SU-DHL-6 (cell line): ENCODE measurements around the gene OR10AG1.

ENCODE experiments used
- H2AFZ ChIP-seq: fragments of 200-600 bp; sonication (generic); 2 replicates; pipeline ENCODE4 v1.6.1; 2014; ENCODE audit warnings: low read depth, mild to moderate bottlenecking, moderate library complexity, mixed read lengths, antibody characterized with exemption, low read length; ENCODE audit not compliant: severe bottlenecking
- H3F3A ChIP-seq: fragments of 200-600 bp; shearing (Covaris generic); 2 replicates; pipeline ENCODE4 v1.6.0; 2016; ENCODE audit warnings: antibody characterized with exemption, mild to moderate bottlenecking; ENCODE audit not compliant: insufficient read depth
- H3K27ac ChIP-seq: fragments of 200-600 bp; sonication (generic); 2 replicates; pipeline ENCODE4 v1.5.1; 2016; ENCODE audit warnings: low read depth, mild to moderate bottlenecking, low read length, moderate library complexity, mixed read lengths
- H3K27me3 ChIP-seq: fragments of 200-600 bp; sonication (generic), shearing (Covaris generic); 2 replicates; pipeline ENCODE4 v1.6.0; 2014; ENCODE audit warnings: mild to moderate bottlenecking, low read length
- H3K36me3 ChIP-seq: fragments of 200-600 bp; sonication (generic); 2 replicates; pipeline ENCODE4 v1.6.1; 2014; ENCODE audit warnings: mild to moderate bottlenecking, low read length, mixed read lengths
- H3K4me2 ChIP-seq: fragments of 300-600, 200-600 bp; shearing (Covaris generic), sonication (generic); 2 replicates; pipeline ENCODE4 v1.6.0; 2014; ENCODE audit warnings: low read length, low read depth, mild to moderate bottlenecking; ENCODE audit not compliant: poor library complexity, severe bottlenecking
- H3K4me3 ChIP-seq: fragments of 200-600 bp; sonication (generic); 2 replicates; pipeline ENCODE4 v1.5.1; 2014; ENCODE audit warnings: antibody characterized with exemption, low read length, mild to moderate bottlenecking, mixed read lengths; ENCODE audit not compliant: insufficient read depth, poor library complexity, severe bottlenecking
- H3K79me2 ChIP-seq: fragments of 200-600 bp; sonication (generic); 2 replicates; pipeline ENCODE4 v1.6.1; 2014; ENCODE audit warnings: mild to moderate bottlenecking, low read length, moderate library complexity; ENCODE audit not compliant: insufficient read depth
- H3K9ac ChIP-seq: fragments of 200-600 bp; sonication (generic); 2 replicates; pipeline ENCODE4 v1.7.0; 2014; ENCODE audit warnings: mild to moderate bottlenecking, low read length
- H3K9me2 ChIP-seq: fragments of 200-600 bp; sonication (generic); replicated peaks from 2 replicates; pipeline ENCODE4 v1.6.1; 2014; ENCODE audit warnings: low read length; ENCODE audit not compliant: insufficient read depth
- H3K9me3 ChIP-seq: fragments of 200-600 bp; sonication (generic); 2 replicates; pipeline ENCODE4 v1.6.1; 2014; ENCODE audit warnings: low read length, mixed read lengths; ENCODE audit not compliant: insufficient read depth
- H4K20me1 ChIP-seq: fragments of 200-600 bp; sonication (generic); 2 replicates; pipeline ENCODE4 v1.6.1; 2014; ENCODE audit warnings: low read depth, mild to moderate bottlenecking, antibody characterized with exemption, low read length, moderate library complexity, mixed read lengths
- EZH2phosphoT487 ChIP-seq: fragments of 200-600 bp; sonication (generic), shearing (Covaris generic); conservative IDR thresholded peaks from 2 replicates; pipeline ENCODE4 v1.6.1; 2018; ENCODE audit warnings: mild to moderate bottlenecking, antibody characterized with exemption, low read length, moderate library complexity, mixed read lengths
- TF ChIP-seq, protein P1 (sequence below): fragments of 200-600 bp; sonication (generic); IDR thresholded peaks from one replicate; pipeline ENCODE4 v1.5.1; 2017; ENCODE audit warnings: antibody characterized with exemption, mild to moderate bottlenecking, low read length, moderate library complexity; ENCODE audit not compliant: insufficient read depth, poor library complexity, severe bottlenecking

OR10AG1 gene

DNA sequence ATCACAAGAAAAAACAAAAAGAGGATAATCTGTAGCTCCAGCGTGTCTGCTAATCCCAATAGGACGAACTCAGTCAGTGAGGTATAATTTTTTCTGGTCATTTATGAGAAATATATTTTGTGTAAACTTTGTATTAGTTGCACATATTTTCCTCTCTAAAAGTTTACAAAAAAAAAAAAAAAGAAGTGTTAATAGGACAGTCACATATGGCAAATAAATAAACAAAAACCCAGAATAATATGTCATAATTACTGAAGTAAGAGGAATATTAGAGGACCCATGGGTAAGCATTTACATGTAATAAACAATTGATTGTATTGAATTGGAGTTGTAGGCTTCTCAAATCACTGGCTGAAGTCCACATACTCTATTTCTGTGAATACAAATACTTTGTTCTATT lies 24.8 kb upstream of the OR10AG1 start, which contains the start of gene OR5F1:
Gene OR5F1, minus strand, starts transcription at position 101 of the 400 bp plus-strand sequence. Its CDS starts 0 bp downstream, at position 101.
- Histone ChIP-seq H3F3A (no peaks in the 10 kb centered on the region), H3K27me3 (no peaks in the 10 kb centered on the region), H3K9ac (no peak within 1 kb of the TSS), H3K9me3 (no peaks in the 10 kb centered on the region), H3K27ac (no peak within 1 kb of the TSS), H4K20me1 (no peaks in the 10 kb centered on the region), H2AFZ (no peak within 1 kb of the TSS), H3K9me2 (no peaks in the 10 kb centered on the region), H3K36me3 (no peaks in the 10 kb centered on the region), H3K4me2 (no peak within 1 kb of the TSS), H3K79me2 (no peaks in the 10 kb centered on the region), H3K4me3 (no peak within 1 kb of the TSS)
- TF ChIP-seq, protein P1, sequence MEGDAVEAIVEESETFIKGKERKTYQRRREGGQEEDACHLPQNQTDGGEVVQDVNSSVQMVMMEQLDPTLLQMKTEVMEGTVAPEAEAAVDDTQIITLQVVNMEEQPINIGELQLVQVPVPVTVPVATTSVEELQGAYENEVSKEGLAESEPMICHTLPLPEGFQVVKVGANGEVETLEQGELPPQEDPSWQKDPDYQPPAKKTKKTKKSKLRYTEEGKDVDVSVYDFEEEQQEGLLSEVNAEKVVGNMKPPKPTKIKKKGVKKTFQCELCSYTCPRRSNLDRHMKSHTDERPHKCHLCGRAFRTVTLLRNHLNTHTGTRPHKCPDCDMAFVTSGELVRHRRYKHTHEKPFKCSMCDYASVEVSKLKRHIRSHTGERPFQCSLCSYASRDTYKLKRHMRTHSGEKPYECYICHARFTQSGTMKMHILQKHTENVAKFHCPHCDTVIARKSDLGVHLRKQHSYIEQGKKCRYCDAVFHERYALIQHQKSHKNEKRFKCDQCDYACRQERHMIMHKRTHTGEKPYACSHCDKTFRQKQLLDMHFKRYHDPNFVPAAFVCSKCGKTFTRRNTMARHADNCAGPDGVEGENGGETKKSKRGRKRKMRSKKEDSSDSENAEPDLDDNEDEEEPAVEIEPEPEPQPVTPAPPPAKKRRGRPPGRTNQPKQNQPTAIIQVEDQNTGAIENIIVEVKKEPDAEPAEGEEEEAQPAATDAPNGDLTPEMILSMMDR = no peak
- TF ChIP-seq EZH2phosphoT487 = no peak

DNA sequence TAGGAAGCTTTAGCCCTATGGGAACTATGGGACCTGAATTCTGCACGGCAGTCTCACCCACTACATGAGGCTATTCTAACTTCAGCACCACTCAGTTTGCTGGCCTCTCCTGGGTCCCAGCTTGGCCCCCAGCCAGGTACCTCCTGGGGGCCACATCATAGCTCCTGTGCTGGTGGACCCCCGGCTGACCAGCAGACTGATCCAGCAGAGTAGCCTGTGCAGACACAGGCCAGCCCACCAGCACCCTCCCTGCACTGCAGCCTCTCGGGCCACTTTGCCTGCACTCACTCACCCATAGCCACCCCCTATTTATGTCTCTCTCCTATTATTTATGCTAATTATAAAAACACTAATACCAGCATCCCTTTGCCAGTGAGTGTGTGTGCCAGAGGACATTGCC lies 1.2 kb upstream of the OR10AG1 start:
- Histone ChIP-seq H3K4me2 (no peak overlapping the region), H4K20me1 (no peaks in the 10 kb centered on the region), H3K9me3 (no peaks in the 10 kb centered on the region), H3K9me2 (no peaks in the 10 kb centered on the region), H3F3A (no peaks in the 10 kb centered on the region), H2AFZ (no peak overlapping the region), H3K9ac (no peak overlapping the region), H3K79me2 (no peaks in the 10 kb centered on the region), H3K36me3 (no peaks in the 10 kb centered on the region), H3K27ac (no peak overlapping the region), H3K27me3 (no peaks in the 10 kb centered on the region), H3K4me3 (no peak overlapping the region)
- TF ChIP-seq, protein P1 = no peak
- TF ChIP-seq EZH2phosphoT487 = no peak

DNA sequence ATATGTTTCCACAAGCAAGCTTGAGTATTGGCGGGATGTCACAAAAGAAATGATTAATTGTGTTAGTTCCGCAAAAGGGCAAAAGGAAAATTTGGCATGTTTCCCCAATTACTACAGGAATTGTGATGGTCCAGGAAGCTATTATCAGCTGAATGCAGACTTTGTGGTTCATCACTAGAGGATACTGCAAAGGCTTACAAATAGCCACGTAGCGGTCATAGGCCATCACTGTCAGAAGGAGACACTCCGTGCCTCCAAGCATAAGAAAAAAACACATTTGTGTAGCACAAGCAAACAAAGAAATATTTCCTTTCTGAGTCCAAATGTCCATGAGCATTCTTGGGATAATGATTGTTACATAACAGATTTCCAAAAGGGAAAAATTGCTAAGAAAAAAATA lies 1.8 kb downstream of the OR10AG1 start:
- Histone ChIP-seq H3K27me3 (no peaks in the 10 kb centered on the region), H3K79me2 (no peaks in the 10 kb centered on the region), H4K20me1 (no peaks in the 10 kb centered on the region), H3K27ac (no peak overlapping the region), H3K9me2 (no peaks in the 10 kb centered on the region), H3K36me3 (no peaks in the 10 kb centered on the region), H3F3A (no peaks in the 10 kb centered on the region), H2AFZ (no peak overlapping the region), H3K9me3 (no peaks in the 10 kb centered on the region), H3K4me2 (no peak overlapping the region), H3K4me3 (no peak overlapping the region), H3K9ac (no peak overlapping the region)
- TF ChIP-seq EZH2phosphoT487 = no peak

DNA sequence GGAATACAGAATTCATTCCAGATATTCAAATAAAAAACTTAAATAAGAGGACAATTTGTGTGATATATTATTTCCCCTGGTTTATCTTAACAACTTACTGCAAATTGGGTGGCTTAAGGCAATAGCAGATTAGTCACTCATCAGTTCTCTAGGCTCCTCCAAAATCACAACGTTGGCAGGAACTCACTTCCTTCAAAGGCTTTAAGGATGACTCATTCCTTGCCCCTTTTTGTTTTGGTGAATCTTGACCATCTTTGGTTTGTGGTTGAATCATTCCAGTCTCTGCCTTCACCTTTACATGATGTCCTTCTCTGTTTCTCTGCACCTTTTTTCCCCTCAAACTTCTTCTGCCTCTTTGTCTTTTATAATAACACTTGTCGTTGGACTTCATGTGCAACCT lies 3.4 kb downstream of the OR10AG1 start:
- Histone ChIP-seq H3K4me3 (no peak overlapping the region), H3K27me3 (no peaks in the 10 kb centered on the region), H3F3A (no peaks in the 10 kb centered on the region), H3K9ac (no peak overlapping the region), H2AFZ (no peak overlapping the region), H3K27ac (no peak overlapping the region), H3K9me3 (no peaks in the 10 kb centered on the region), H4K20me1 (no peaks in the 10 kb centered on the region), H3K36me3 (no peaks in the 10 kb centered on the region), H3K4me2 (no peak overlapping the region), H3K9me2 (no peaks in the 10 kb centered on the region), H3K79me2 (no peaks in the 10 kb centered on the region)
- no peak for TF ChIP-seq EZH2phosphoT487
